Sigmoid colon (tissue), 7 donors: ENCODE results near the gene CWC27. TPM values are rescaled to one million over a fixed set of nuclear protein-coding genes. Genes with fewer than 3 reads are reported as not detected.
"Not testable (repeated sequence)": the region's sequence is repeated elsewhere in the genome, so short reads cannot be mapped to it uniquely, and the experiment has no call there.

Experiments used
- DNase-seq: peaks from one replicate; pipeline ENCODE4 v3.0.0-alpha.2; 2019
- H3K27ac ChIP-seq, 4 donors: fragments of 200-600 bp; sonication (generic); one replicate each; pipeline ENCODE4 v1.5.1; 2016 to 2019; ENCODE audit warnings: mild to moderate bottlenecking in 1 of 4
- H3K27me3 ChIP-seq, 3 donors: fragments of 200-600 bp; sonication (generic); one replicate each; pipeline ENCODE4 v1.5.1; 2019; ENCODE audit warnings: mild to moderate bottlenecking in 1 of 3
- H3K36me3 ChIP-seq, 4 donors: fragments of 200-600 bp; sonication (generic); one replicate each; pipeline ENCODE4 v1.5.1; 2016 to 2019
- H3K4me1 ChIP-seq, 4 donors: fragments of 200-600 bp; sonication (generic); one replicate each; pipeline ENCODE4 v1.5.1; 2017 to 2019
- H3K4me3 ChIP-seq, 4 donors: fragments of 200-600 bp; sonication (generic); one replicate each; pipeline ENCODE4 v1.5.1; 2017 to 2019; ENCODE audit warnings: mild to moderate bottlenecking in 2 of 4, moderate library complexity in 1 of 4
- H3K9me3 ChIP-seq, 4 donors: fragments of 200-600 bp in 3 of 4; sonication (generic) in 3 of 4; one replicate each; pipeline versions ENCODE4 v1.5.1 to v1.6.1; 2013 to 2019
- CTCF ChIP-seq, 4 experiments: fragments of 450-650 bp in 3 of 4; fragments of 200-600 bp in 1 of 4; IDR thresholded peaks; one replicate each; pipeline ENCODE4 v1.5.1; 2016 to 2019; ENCODE audit warnings: antibody characterized with exemption in 4 of 4, mild to moderate bottlenecking in 3 of 4, moderate library complexity in 2 of 4
- EP300 ChIP-seq, 4 donors: sonication (generic); formaldehyde crosslinking; IDR thresholded peaks; one replicate each; pipeline ENCODE4 v1.6.1; 2017; ENCODE audit warnings: antibody characterized with exemption in 4 of 4
- POLR2A ChIP-seq, 2 donors: fragments of 450-650 bp; IDR thresholded peaks; one replicate each; pipeline ENCODE4 v1.6.1; 2016; ENCODE audit warnings: antibody characterized with exemption in 2 of 2, mild to moderate bottlenecking in 2 of 2, moderate library complexity in 2 of 2
- POLR2AphosphoS5 ChIP-seq, 4 donors: sonication (generic); formaldehyde crosslinking; IDR thresholded peaks; one replicate each; pipeline ENCODE4 v1.6.1; 2017; ENCODE audit warnings: antibody characterized with exemption in 4 of 4
- WGBS, 2 donors: extraction: QIAGEN DNeasy Blood & Tissue Kit; methylation state at CpG; one replicate each; pipeline ENCODE4 v1.1.7; 2013; 5-methylcytosine and 5-hydroxymethylcytosine counted together
- intact Hi-C: fragments of 100-400 bp; cut with DNase I; formaldehyde crosslinking; loops from one replicate; pipeline ENCODE4 v1.15.1; 2023
- polyA plus RNA-seq, 3 donors: library from polyadenylated mRNA; stranded (reverse); fragments of 200-250 nt; gene quantifications; one replicate each; pipeline ENCODE4 v1.2.3, GENCODE V29; 2013
- total RNA-seq, 4 donors: library from RNA; depleted of rRNA; stranded (reverse); fragments of >200 nt; gene quantifications; one replicate each; pipeline ENCODE4 v1.1.0, GENCODE V29; 2016
- donor health status: healthy with polysubstance abuse.
- donor health status: Bipolar disorder and iron deficiency.
- donor health status: healthy.

CWC27 gene
- total and polyA plus RNA-seq, 7 donors, result 11.3 to 27.7 (median 18.9) TPM

DNA sequence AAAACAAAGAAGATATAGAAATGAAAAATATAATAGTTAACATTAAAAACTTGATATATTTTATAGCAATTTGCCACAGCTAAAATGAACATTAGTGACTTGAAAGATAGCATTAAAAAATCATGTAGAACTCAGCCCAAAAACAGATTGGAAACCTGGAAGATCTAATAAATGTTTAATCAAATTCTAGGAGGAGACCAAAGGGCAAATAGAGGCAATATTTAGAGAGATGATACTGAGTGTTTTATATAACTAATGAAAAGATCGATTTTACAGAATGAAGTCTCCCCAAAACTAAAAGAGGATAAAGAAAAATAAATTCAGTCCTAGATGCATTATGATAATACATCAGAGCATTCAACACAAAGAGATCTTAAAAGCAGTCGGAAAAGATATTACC, 127.0 kb downstream of the CWC27 start:
- WGBS, 2 donors, result 97% methylated on average over 2 of the region's 2 CpGs
- H3K4me1 ChIP-seq, result peaks cover 0 to 13% (median 3%) of the 10 kb centered on the region in 4 donors
- DNase-seq, result no peak
- intact Hi-C loops, result no loop called here
- H3K36me3 ChIP-seq, result no peaks in the 10 kb centered on the region
- no peak overlapping the region for H3K4me3 ChIP-seq
- no peaks in the 10 kb centered on the region for H3K27me3 ChIP-seq
- TF ChIP-seq POLR2A (IDR thresholded peaks at IDR 0.05) (no peak), CTCF (IDR thresholded peaks at IDR 0.05) (no peak), EP300 (IDR thresholded peaks at IDR 0.05) (no peak), POLR2AphosphoS5 (IDR thresholded peaks at IDR 0.05) (no peak)
- no peak overlapping the region for H3K27ac ChIP-seq
- no peaks in the 10 kb centered on the region for H3K9me3 ChIP-seq

- Histone ChIP-seq H3K9me3 (no peaks in the 10 kb centered on the region), H3K4me1 (no peaks in the 10 kb centered on the region), H3K4me3 (no peak overlapping the region), H3K27me3 (no peaks in the 10 kb centered on the region), H3K36me3 (no peaks in the 10 kb centered on the region), H3K27ac (no peak overlapping the region)
- TF ChIP-seq POLR2AphosphoS5 (IDR thresholded peaks at IDR 0.05) (no peak), CTCF (IDR thresholded peaks at IDR 0.05) (no peak), EP300 (IDR thresholded peaks at IDR 0.05) (no peak), POLR2A (IDR thresholded peaks at IDR 0.05) (no peak)
- intact Hi-C loops, result no loop called here
- WGBS, 2 donors, result 89 to 92% methylated on average over 1 of the region's 1 CpG
- DNase-seq, result no peak
Measured at GRCh38 chr5:64899838-64900237, 131.1 kb downstream of the CWC27 start.

- H3K9me3 ChIP-seq, result no peaks in the 10 kb centered on the region
- no peaks in the 10 kb centered on the region for H3K36me3 ChIP-seq
- H3K27me3 ChIP-seq, result no peaks in the 10 kb centered on the region
- H3K27ac ChIP-seq, result no peak overlapping the region
- 24 to 70% methylated on average over 2 of the region's 2 CpGs for WGBS, 2 donors
- no peak overlapping the region for H3K4me3 ChIP-seq
- DNase-seq, result no peak
- intact Hi-C loops, result no loop called here
- TF ChIP-seq EP300 (IDR thresholded peaks at IDR 0.05) (no peak), POLR2AphosphoS5 (IDR thresholded peaks at IDR 0.05) (no peak), CTCF (IDR thresholded peaks at IDR 0.05) (no peak), POLR2A (IDR thresholded peaks at IDR 0.05) (no peak)
- H3K4me1 ChIP-seq, result no peaks in the 10 kb centered on the region
Measured at GRCh38 chr5:64900618-64901017, 131.9 kb downstream of the CWC27 start.

- H3K27ac ChIP-seq, DNase-seq, H3K27me3 ChIP-seq, H3K4me3 ChIP-seq, H3K9me3 ChIP-seq, H3K36me3 ChIP-seq, intact Hi-C loops, H3K4me1 ChIP-seq: not testable (repeated sequence)
Measured at GRCh38 chr5:64907399-64907798, 138.7 kb downstream of the CWC27 start.

- Histone ChIP-seq H3K27ac (no peak overlapping the region), H3K4me1 (no peaks in the 10 kb centered on the region), H3K36me3 (no peaks in the 10 kb centered on the region), H3K27me3 (no peaks in the 10 kb centered on the region), H3K9me3 (peaks cover 2 to 7% (median 6%) of the 10 kb centered on the region in 4 donors), H3K4me3 (no peak overlapping the region)
- no peak for DNase-seq
- WGBS, 2 donors, result 86 to 95% methylated on average over 5 of the region's 5 CpGs
- intact Hi-C loops, result no loop called here
- no peak for TF ChIP-seq CTCF (IDR thresholded peaks at IDR 0.05)
- TF ChIP-seq POLR2AphosphoS5 (IDR thresholded peaks at IDR 0.05), result no peak
- TF ChIP-seq POLR2A (IDR thresholded peaks at IDR 0.05), result no peak
- no peak for TF ChIP-seq EP300 (IDR thresholded peaks at IDR 0.05)
Measured at GRCh38 chr5:64914396-64914795, 145.7 kb downstream of the CWC27 start.
